Measurements from ENCODE around the gene COL6A1.

DNA sequence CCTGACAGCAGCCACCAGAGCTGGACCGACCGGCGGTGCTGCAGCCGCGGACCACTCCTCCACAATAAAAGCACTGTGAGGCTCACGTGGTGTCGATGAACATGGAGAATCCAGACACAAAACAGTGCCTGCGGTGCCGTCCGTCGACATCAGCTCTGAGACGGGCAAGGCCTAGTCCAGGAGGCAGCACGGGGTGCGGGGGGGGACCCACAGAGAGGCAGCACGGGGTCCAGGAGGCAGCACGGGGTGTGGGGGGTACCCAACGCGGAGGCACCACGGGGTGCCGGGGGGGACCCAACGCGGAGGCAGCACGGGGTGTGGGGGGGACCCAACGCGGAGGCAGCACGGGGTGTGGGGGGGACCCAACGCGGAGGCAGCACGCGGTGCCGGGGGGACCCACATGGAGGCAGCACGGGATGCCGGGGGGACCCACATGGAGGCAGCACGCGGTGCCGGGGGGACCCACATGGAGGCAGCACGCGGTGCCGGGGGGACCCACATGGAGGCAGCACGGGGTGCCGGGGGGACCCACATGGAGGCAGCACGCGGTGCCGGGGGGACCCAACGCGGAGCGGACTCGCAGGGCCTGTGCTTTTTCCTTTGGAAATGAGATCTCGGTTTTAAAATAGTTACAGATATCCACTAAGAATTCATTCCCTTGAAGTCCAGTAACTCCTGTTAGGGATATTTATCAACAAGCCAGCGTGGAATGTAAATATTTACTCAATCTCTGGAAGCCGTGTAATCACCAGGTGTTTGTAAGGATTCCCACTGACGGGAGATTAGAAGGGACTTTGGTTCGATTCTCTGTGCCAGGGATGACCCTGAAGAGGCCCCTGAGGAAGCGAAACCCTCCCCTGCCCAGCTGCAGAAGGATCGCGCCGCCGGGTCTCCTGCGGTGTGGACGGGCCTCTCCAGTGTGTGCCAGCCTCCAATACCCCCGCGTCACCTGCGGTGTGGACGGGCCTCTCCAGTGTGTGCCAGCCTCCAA, 52.1 kb downstream of the COL6A1 start:
- TF ChIP-seq CTCF (IDR thresholded peaks at IDR 0.05) (no peak), POLR2A (IDR thresholded peaks at IDR 0.05) (no peak)
